Epidermal melanocyte (primary cell): Measurements from ENCODE around the gene SMYD5.

Experiments
- DNase-seq: peaks from one replicate; pipeline ENCODE4 v3.0.0; 2011; ENCODE audit warnings: low spot score; ENCODE audit not compliant: insufficient read length

SMYD5 gene

GRCh38 chr2:73238976-73239375, 24.9 kb downstream of the SMYD5 start:
- no peak for DNase-seq

GRCh38 chr2:73239776-73240175, 25.7 kb downstream of the SMYD5 start:
- DNase-seq, result no peak

- no peak for DNase-seq
These were observed 30.0 kb downstream of the SMYD5 start for GRCh38 chr2:73243884-73244570.

GRCh38 chr2:73244580-73244979, 30.5 kb downstream of the SMYD5 start:
- no peak for DNase-seq

GRCh38 chr2:73246850-73247249, 32.8 kb downstream of the SMYD5 start:
- no peak for DNase-seq

- DNase-seq, result no peak
These were observed 35.6 kb downstream of the SMYD5 start for GRCh38 chr2:73249636-73250035.

GRCh38 chr2:73250872-73251846, 37.1 kb downstream of the SMYD5 start:
- no peak for DNase-seq

- DNase-seq, result no peak
These were observed 38.4 kb downstream of the SMYD5 start for GRCh38 chr2:73252238-73253027.

GRCh38 chr2:73253400-73253799, 39.4 kb downstream of the SMYD5 start:
- no peak for DNase-seq

GRCh38 chr2:73253901-73254300, 39.9 kb downstream of the SMYD5 start:
- no peak for DNase-seq

- no peak for DNase-seq
These were observed 40.4 kb downstream of the SMYD5 start for GRCh38 chr2:73254343-73255006.

- DNase-seq, result no peak
These were observed 41.1 kb downstream of the SMYD5 start for GRCh38 chr2:73255007-73255644.

GRCh38 chr2:73255907-73256617, 42.0 kb downstream of the SMYD5 start:
- no peak for DNase-seq

GRCh38 chr2:73256618-73256922, 42.5 kb downstream of the SMYD5 start:
- DNase-seq, result no peak

- DNase-seq, result no peak
These were observed 43.0 kb downstream of the SMYD5 start for GRCh38 chr2:73257021-73257420.

GRCh38 chr2:73257425-73258125, 43.5 kb downstream of the SMYD5 start:
- DNase-seq, result no peak

GRCh38 chr2:73258186-73258912, 44.3 kb downstream of the SMYD5 start:
- DNase-seq, result no peak

GRCh38 chr2:73258913-73259215, 44.8 kb downstream of the SMYD5 start:
- DNase-seq, result no peak

GRCh38 chr2:73259276-73259675, 45.2 kb downstream of the SMYD5 start:
- no peak for DNase-seq
